Measurements from ENCODE around the gene GNPTAB.

DNA sequence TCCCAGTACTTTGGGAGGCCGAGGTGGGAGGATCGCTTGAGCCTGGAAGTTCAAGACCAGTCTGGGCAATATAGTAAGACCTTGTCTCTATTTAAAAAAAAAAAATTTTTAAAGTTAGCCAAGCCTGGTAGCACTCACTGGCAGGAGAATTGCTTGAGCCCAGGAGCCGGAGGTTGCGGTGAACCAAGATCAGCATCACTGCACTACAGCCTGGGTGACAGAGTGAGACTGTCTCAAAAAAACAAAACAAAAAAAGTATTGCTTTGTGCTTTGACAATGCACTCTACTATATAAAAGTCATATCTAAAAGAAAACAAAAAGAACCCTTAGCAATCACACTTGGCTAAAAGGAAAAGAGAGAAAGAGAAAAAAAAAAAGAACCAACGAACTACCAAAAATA, 26.8 kb downstream of the GNPTAB start:
- TF ChIP-seq CTCF (IDR thresholded peaks at IDR 0.05), result no peak
- no peak for TF ChIP-seq POLR2A (IDR thresholded peaks at IDR 0.05)
